ENCODE results near the gene CADM1.

Gene CADM1

GRCh38 chr11:115266066-115266639 is 238.1 kb downstream of the CADM1 start:
- TF ChIP-seq EZH2 (IDR thresholded peaks at IDR 0.05; ENCODE audit: borderline replicate concordance, low read depth, low read length, severe bottlenecking) (no peak), CTCF (IDR thresholded peaks at IDR 0.05; ENCODE audit: borderline replicate concordance, extremely low read depth, low read length, poor library complexity, severe bottlenecking) (no peak)
- Histone ChIP-seq H3K4me3 (ENCODE audit: low read depth in 1 of 2, low read length in 2 of 2) (no peak overlapping the region), H3K27me3 (ENCODE audit: insufficient read depth, low read length, poor library complexity) (peaks cover 11% of the 10 kb centered on the region), H3K4me1 (ENCODE audit: insufficient read depth, low read length) (no peaks in the 10 kb centered on the region), H3K27ac (ENCODE audit: low read length) (no peak overlapping the region), H4K20me1 (ENCODE audit: insufficient read depth, low read length) (no peaks in the 10 kb centered on the region), H3K9me3 (ENCODE audit: insufficient read depth, low read length, severe bottlenecking) (no peaks in the 10 kb centered on the region), H3K36me3 (ENCODE audit: insufficient read depth, low read length) (no peaks in the 10 kb centered on the region), H3K79me2 (ENCODE audit: insufficient read depth, low read length) (no peaks in the 10 kb centered on the region), H3K9ac (ENCODE audit: low read depth, low read length) (no peak overlapping the region), H2AFZ (ENCODE audit: low read depth, low read length) (no peak overlapping the region), H3K4me2 (ENCODE audit: insufficient read depth, low read length) (no peak overlapping the region)
- no peak for ATAC-seq (ENCODE audit: insufficient read depth, low read depth)
- DNase-seq: no peak

GRCh38 chr11:115263799-115264656 is 240.2 kb downstream of the CADM1 start:
- Histone ChIP-seq H3K4me1 (ENCODE audit: insufficient read depth, low read length) (no peaks in the 10 kb centered on the region), H3K4me3 (ENCODE audit: low read depth in 1 of 2, low read length in 2 of 2) (no peak overlapping the region), H3K36me3 (ENCODE audit: insufficient read depth, low read length) (no peaks in the 10 kb centered on the region), H3K9ac (ENCODE audit: low read depth, low read length) (no peak overlapping the region), H4K20me1 (ENCODE audit: insufficient read depth, low read length) (no peaks in the 10 kb centered on the region), H3K9me3 (ENCODE audit: insufficient read depth, low read length, severe bottlenecking) (no peaks in the 10 kb centered on the region), H2AFZ (ENCODE audit: low read depth, low read length) (no peak overlapping the region), H3K27ac (ENCODE audit: low read length) (no peak overlapping the region), H3K4me2 (ENCODE audit: insufficient read depth, low read length) (no peak overlapping the region), H3K79me2 (ENCODE audit: insufficient read depth, low read length) (no peaks in the 10 kb centered on the region), H3K27me3 (ENCODE audit: insufficient read depth, low read length, poor library complexity) (peaks cover 9% of the 10 kb centered on the region)
- ATAC-seq (ENCODE audit: insufficient read depth, low read depth) (no peak), DNase-seq (no peak)
- TF ChIP-seq CTCF (IDR thresholded peaks at IDR 0.05; ENCODE audit: borderline replicate concordance, extremely low read depth, low read length, poor library complexity, severe bottlenecking) (no peak), EZH2 (IDR thresholded peaks at IDR 0.05; ENCODE audit: borderline replicate concordance, low read depth, low read length, severe bottlenecking) (no peak)

GRCh38 chr11:115258216-115258615 is 246.0 kb downstream of the CADM1 start:
- no peak for ATAC-seq (ENCODE audit: insufficient read depth, low read depth)
- H3K27ac ChIP-seq (ENCODE audit: low read length): no peak overlapping the region

More at GRCh38 chr11:115258216-115258615, 246.0 kb downstream of the CADM1 start:
- no peaks in the 10 kb centered on the region for H4K20me1 ChIP-seq (ENCODE audit: insufficient read depth, low read length)
- no peaks in the 10 kb centered on the region for H3K4me1 ChIP-seq (ENCODE audit: insufficient read depth, low read length)
- no peak overlapping the region for H3K4me3 ChIP-seq (ENCODE audit: low read depth in 1 of 2, low read length in 2 of 2)
- H3K9ac ChIP-seq (ENCODE audit: low read depth, low read length): no peak overlapping the region
- no peak for DNase-seq
- no peak for TF ChIP-seq CTCF (IDR thresholded peaks at IDR 0.05; ENCODE audit: borderline replicate concordance, extremely low read depth, low read length, poor library complexity, severe bottlenecking)
- TF ChIP-seq EZH2 (IDR thresholded peaks at IDR 0.05; ENCODE audit: borderline replicate concordance, low read depth, low read length, severe bottlenecking): no peak
- H3K79me2 ChIP-seq (ENCODE audit: insufficient read depth, low read length): no peaks in the 10 kb centered on the region
- no peaks in the 10 kb centered on the region for H3K9me3 ChIP-seq (ENCODE audit: insufficient read depth, low read length, severe bottlenecking)
- H3K36me3 ChIP-seq (ENCODE audit: insufficient read depth, low read length): no peaks in the 10 kb centered on the region
- H3K27me3 ChIP-seq (ENCODE audit: insufficient read depth, low read length, poor library complexity): no peaks in the 10 kb centered on the region
- H3K4me2 ChIP-seq (ENCODE audit: insufficient read depth, low read length): no peak overlapping the region
- H2AFZ ChIP-seq (ENCODE audit: low read depth, low read length): no peak overlapping the region

Measured in DND-41 (cell line).